Renal pelvis (tissue), 12 donors: Measurements from ENCODE around the gene MOB3C. TPM values are rescaled to one million over a fixed set of nuclear protein-coding genes. Genes with fewer than 3 reads are reported as not detected.
"Not testable (repeated sequence)": the region's sequence is repeated elsewhere in the genome, so short reads cannot be mapped to it uniquely, and the experiment has no call there.

ENCODE experiments used
- DNase-seq: peaks from one replicate; pipeline ENCODE4 v3.0.0-alpha.2; 2013
- long read RNA-seq, 16 experiments: transcript quantifications; one replicate each; lab custom pipeline, GENCODE V29; 2026
- polyA plus RNA-seq, 3 donors: library from polyadenylated mRNA; unstranded; fragments of 120-200 nt; gene quantifications; one replicate each; pipeline ENCODE4 v1.2.1, GENCODE V29; 2013; ENCODE audit not compliant: insufficient read length in 3 of 3

The MOB3C gene
- 10 to 100 TPM; 11.3 to 13.0 (median 12.3) TPM for polyA plus RNA-seq
- long read RNA-seq, donor 1, transcript MOB3C-202 (4 exons, 2,822 nt) = major isoform, 5 of 6 reads
- long read RNA-seq, donor 1, partial matches to known transcripts = 0 of 6 reads
- long read RNA-seq, donor 1, other reads (novel, unspliced or antisense) = 0 of 6 reads
- long read RNA-seq, donor 2, transcript MOB3C-202 (4 exons, 2,822 nt) = major isoform, 7 of 7 reads
- long read RNA-seq, donor 2, partial matches to known transcripts = 0 of 7 reads
- long read RNA-seq, donor 2, other reads (novel, unspliced or antisense) = 0 of 7 reads
- long read RNA-seq, donor 3, full-length matches to known transcripts = 6 of 6 reads
- long read RNA-seq, donor 3, partial matches to known transcripts = 0 of 6 reads
- long read RNA-seq, donor 3, other reads (novel, unspliced or antisense) = 0 of 6 reads
- long read RNA-seq, donor 4, transcript MOB3C-202 (4 exons, 2,822 nt) = major isoform, 7 of 7 reads
- long read RNA-seq, donor 4, partial matches to known transcripts = 0 of 7 reads
- long read RNA-seq, donor 4, other reads (novel, unspliced or antisense) = 0 of 7 reads
- long read RNA-seq, donor 5, partial matches to known transcripts = 0 of 1 reads
- long read RNA-seq, donor 5, other reads (novel, unspliced or antisense) = 0 of 1 reads
- long read RNA-seq, donor 6, partial matches to known transcripts = 0 of 4 reads
- long read RNA-seq, donor 6, other reads (novel, unspliced or antisense) = 0 of 4 reads
- long read RNA-seq, donor 7, full-length matches to known transcripts = 4 of 4 reads
- long read RNA-seq, donor 7, partial matches to known transcripts = 0 of 4 reads
- long read RNA-seq, donor 7, other reads (novel, unspliced or antisense) = 0 of 4 reads
- long read RNA-seq, donor 8, partial matches to known transcripts = 0 of 3 reads
- long read RNA-seq, donor 8, other reads (novel, unspliced or antisense) = 0 of 3 reads
- long read RNA-seq, donor 9, transcript MOB3C-202 (4 exons, 2,822 nt) = major isoform, 7 of 9 reads
- long read RNA-seq, donor 9, partial matches to known transcripts = 0 of 9 reads
- long read RNA-seq, donor 9, other reads (novel, unspliced or antisense) = 0 of 9 reads
- long read RNA-seq, donor 10, partial matches to known transcripts = 0 of 1 reads
- long read RNA-seq, donor 10, other reads (novel, unspliced or antisense) = 0 of 1 reads
- long read RNA-seq, donor 11, partial matches to known transcripts = 0 of 1 reads
- long read RNA-seq, donor 11, other reads (novel, unspliced or antisense) = 0 of 1 reads
- long read RNA-seq, donor 12, full-length matches to known transcripts = 8 of 8 reads
- long read RNA-seq, donor 12, partial matches to known transcripts = 0 of 8 reads
- long read RNA-seq, donor 12, other reads (novel, unspliced or antisense) = 0 of 8 reads
- long read RNA-seq, donor 13, full-length matches to known transcripts = 3 of 3 reads
- long read RNA-seq, donor 13, partial matches to known transcripts = 0 of 3 reads
- long read RNA-seq, donor 13, other reads (novel, unspliced or antisense) = 0 of 3 reads
- long read RNA-seq, donor 14 = 0 reads
- long read RNA-seq, donor 15, partial matches to known transcripts = 0 of 6 reads
- long read RNA-seq, donor 15, other reads (novel, unspliced or antisense) = 0 of 6 reads
- long read RNA-seq, donor 16, partial matches to known transcripts = 0 of 4 reads
- long read RNA-seq, donor 16, other reads (novel, unspliced or antisense) = 0 of 4 reads

- DNase-seq = peak; percentile 60
These were observed at the start of gene MOB3C for GRCh38 chr1:46616277-46617107. TSS of gene MOB3C (minus strand) at chr1:46616811. CDS start at chr1:46613321, 3,490 bp downstream.

- no peak for DNase-seq
These were observed 49.4 kb upstream of the MOB3C start for GRCh38 chr1:46665983-46666382.

- DNase-seq = not testable (repeated sequence)
These were observed 46.3 kb upstream of the MOB3C start for GRCh38 chr1:46662919-46663318.

GRCh38 chr1:46660116-46660515 is 43.5 kb upstream of the MOB3C start:
- not testable (repeated sequence) for DNase-seq

- DNase-seq = no peak
These were observed 42.8 kb upstream of the MOB3C start for GRCh38 chr1:46659307-46659870.

- no peak for DNase-seq
These were observed 41.2 kb upstream of the MOB3C start for GRCh38 chr1:46657775-46658174.

- DNase-seq = no peak
These were observed 40.0 kb upstream of the MOB3C start for GRCh38 chr1:46656643-46657042.

- DNase-seq = no peak
These were observed 39.2 kb upstream of the MOB3C start for GRCh38 chr1:46655848-46656247.

- not testable (repeated sequence) for DNase-seq
These were observed 38.1 kb upstream of the MOB3C start for GRCh38 chr1:46654698-46655097.

- DNase-seq = no peak
These were observed 37.4 kb upstream of the MOB3C start for GRCh38 chr1:46654012-46654411.

- DNase-seq = peak; percentile 57
These were observed 36.9 kb upstream of the MOB3C start for GRCh38 chr1:46653405-46653958.

GRCh38 chr1:46652321-46653100 is 35.9 kb upstream of the MOB3C start:
- DNase-seq = no peak

GRCh38 chr1:46651152-46651551 is 34.5 kb upstream of the MOB3C start:
- not testable (repeated sequence) for DNase-seq

GRCh38 chr1:46650491-46650890 is 33.9 kb upstream of the MOB3C start:
- no peak for DNase-seq

- DNase-seq = no peak
These were observed 33.2 kb upstream of the MOB3C start for GRCh38 chr1:46649764-46650163.

- no peak for DNase-seq
These were observed 31.0 kb upstream of the MOB3C start for GRCh38 chr1:46647611-46648010.

GRCh38 chr1:46646844-46647243 is 30.2 kb upstream of the MOB3C start:
- DNase-seq = no peak

GRCh38 chr1:46646331-46646730 is 29.7 kb upstream of the MOB3C start:
- no peak for DNase-seq
